HCT116 (cell line): ENCODE measurements around the gene DOCK2. TPM values are rescaled to one million over a fixed set of nuclear protein-coding genes. Genes with fewer than 3 reads are reported as not detected.

Source experiments
- ATAC-seq: fragments of 200-7000 bp; cut with Tn5 transposase; 2 replicates; pipeline ENCODE4 v1.9.1; 2020; ENCODE audit warnings: mild to moderate bottlenecking, moderate library complexity
- BruUV-seq: library from RNA; stranded (reverse); fragments of 400-500 nt; replicated peaks from 2 replicates; lab custom pipeline; 2021; lab: Mats Ljungman, UMichigan
- CTCF ChIA-PET: fragments of 300-600 bp; sonication (Branson Sonifier 250); formaldehyde crosslinking; loops from one replicate; lab custom pipeline; 2021; ENCODE audit warnings: antibody characterized with exemption; lab: Charles Lee
- POLR2A ChIA-PET: fragments of 300-600, 350-600 bp; sonication (Branson Sonifier 250); formaldehyde crosslinking; loops from one replicate; lab custom pipeline; 2021; ENCODE audit warnings: antibody characterized with exemption; lab: Charles Lee
- RAD21 ChIA-PET, 2 experiments: fragments of 300-600 bp; sonication (Branson Sonifier 250); formaldehyde crosslinking; loops; one replicate each; lab custom pipeline; 2023; ENCODE audit warnings: low total read pairs in 2 of 2; ENCODE audit not compliant: uncharacterized antibody in 2 of 2, unreplicated experiment in 2 of 2, low non-redundant PET in 1 of 2; lab: Charles Lee
- DNase-seq: peaks from one replicate; pipeline ENCODE4 v3.0.0-alpha.2; 2010; ENCODE audit warnings: low read depth, low spot score
- H2AFZ ChIP-seq: fragments of 200-600 bp; shearing (Covaris generic), sonication (generic); 2 replicates; pipeline ENCODE4 v1.6.1; 2017; ENCODE audit warnings: low read depth, mixed run types, mixed read lengths, antibody characterized with exemption, low read length; ENCODE audit not compliant: poor library complexity, severe bottlenecking
- H3K27ac ChIP-seq: 2 replicates; pipeline ENCODE4 v1.5.1; 2012; ENCODE audit warnings: low read depth, low read length
- H3K27me3 ChIP-seq: fragments of 200-600 bp; sonication (generic); 2 replicates; pipeline ENCODE4 v1.6.1; 2016; ENCODE audit warnings: mixed run types, low read length, mixed read lengths; ENCODE audit not compliant: insufficient read depth
- H3K36me3 ChIP-seq, 2 experiments: fragments of 200-500 bp in 1 of 2; fragments of 200-600 bp in 1 of 2; sonication (Bioruptor generic) in 1 of 2; sonication (generic) in 1 of 2; 2 replicates each; pipeline versions ENCODE4 v1.5.1 to v1.6.1; 2014 to 2016; ENCODE audit warnings: low read length in 2 of 2, inconsistent platforms in 1 of 2, mixed read lengths in 1 of 2, mixed run types in 1 of 2; ENCODE audit not compliant: insufficient read depth in 2 of 2, control insufficient read depth in 1 of 2
- H3K4me1 ChIP-seq, 2 experiments: fragments of 200-600 bp in 1 of 2; sonication (generic) in 1 of 2; 2 replicates each; pipeline versions ENCODE4 v1.5.1 to v1.6.1; 2012 to 2017; ENCODE audit warnings: low read length in 2 of 2, inconsistent platforms in 1 of 2, mild to moderate bottlenecking in 1 of 2, mixed read lengths in 1 of 2, mixed run types in 1 of 2, moderate library complexity in 1 of 2; ENCODE audit not compliant: insufficient read depth in 2 of 2, control insufficient read depth in 1 of 2
- H3K4me2 ChIP-seq: fragments of 200-600 bp; sonication (generic); 2 replicates; pipeline ENCODE4 v1.6.1; 2017; ENCODE audit warnings: mixed run types, low read length, mixed read lengths
- H3K4me3 ChIP-seq, 2 experiments: fragments of 200-600 bp in 1 of 2; sonication (generic) in 1 of 2; replicated peaks in 1 of 2; 2 replicates each; pipeline ENCODE4 v1.5.1; 2011 to 2016; ENCODE audit warnings: low read length in 2 of 2, control low read depth in 1 of 2, low read depth in 1 of 2, mild to moderate bottlenecking in 1 of 2, mixed read lengths in 1 of 2, mixed run types in 1 of 2
- H3K79me2 ChIP-seq: fragments of 200-600 bp; sonication (generic); 2 replicates; pipeline ENCODE4 v1.6.1; 2017; ENCODE audit warnings: mild to moderate bottlenecking, mixed run types, low read length, moderate library complexity, mixed read lengths; ENCODE audit not compliant: insufficient read depth
- H3K9ac ChIP-seq: fragments of 200-600 bp; sonication (generic); 2 replicates; pipeline ENCODE4 v1.6.1; 2016; ENCODE audit warnings: low read length, mixed read lengths
- H3K9me2 ChIP-seq: fragments of 200-600 bp; sonication (generic), shearing (Covaris generic); 2 replicates; pipeline ENCODE4 v1.6.1; 2017; ENCODE audit warnings: mixed run types, mild to moderate bottlenecking, moderate library complexity; ENCODE audit not compliant: insufficient read depth
- H3K9me3 ChIP-seq, 2 experiments: fragments of 200-500 bp in 1 of 2; fragments of 200-600 bp in 1 of 2; sonication (Bioruptor generic) in 1 of 2; sonication (generic) in 1 of 2; 2 replicates each; pipeline ENCODE4 v1.6.1; 2014 to 2017; ENCODE audit warnings: low read length in 2 of 2, mixed read lengths in 2 of 2, inconsistent platforms in 1 of 2, low read depth in 1 of 2, mild to moderate bottlenecking in 1 of 2, mixed run types in 1 of 2, moderate library complexity in 1 of 2; ENCODE audit not compliant: control insufficient read depth in 1 of 2, insufficient read depth in 1 of 2
- H4K20me1 ChIP-seq: fragments of 200-600 bp; sonication (generic), shearing (Covaris generic); 2 replicates; pipeline ENCODE4 v1.6.1; 2017; ENCODE audit warnings: mixed run types, mild to moderate bottlenecking, moderate library complexity; ENCODE audit not compliant: insufficient read depth
- CBX3 ChIP-seq: IDR thresholded peaks from 2 replicates; pipeline ENCODE4 v1.6.1; 2012; ENCODE audit warnings: low read depth
- CEBPB ChIP-seq: IDR thresholded peaks from 2 replicates; pipeline ENCODE4 v1.6.1; 2012; ENCODE audit warnings: low read depth
- EGR1 ChIP-seq: IDR thresholded peaks from 2 replicates; pipeline ENCODE4 v1.6.1; 2012; ENCODE audit warnings: low read depth
- ELF1 ChIP-seq: IDR thresholded peaks from 2 replicates; pipeline ENCODE4 v1.6.1; 2012; ENCODE audit warnings: low read depth, borderline replicate concordance
- EZH2phosphoT487 ChIP-seq: fragments of 200-600 bp; IDR thresholded peaks from 2 replicates; pipeline ENCODE4 v1.6.1; 2018; ENCODE audit warnings: antibody characterized with exemption, borderline replicate concordance
- JUND ChIP-seq: IDR thresholded peaks from 2 replicates; pipeline ENCODE4 v1.6.1; 2012
- POLR2A ChIP-seq: IDR thresholded peaks from 2 replicates; pipeline ENCODE4 v1.7.0; 2011; ENCODE audit warnings: borderline replicate concordance; ENCODE audit not compliant: insufficient read depth, insufficient read length; ENCODE audit errors: extremely low read depth
- POLR2AphosphoS5 ChIP-seq: IDR thresholded peaks from 2 replicates; pipeline ENCODE4 v1.6.1; 2011; ENCODE audit warnings: mild to moderate bottlenecking, low read depth, low read length, moderate library complexity
- RAD21 ChIP-seq: IDR thresholded peaks from 2 replicates; pipeline ENCODE4 v1.6.1; 2012; ENCODE audit warnings: low read depth, mild to moderate bottlenecking
- SIN3A ChIP-seq: IDR thresholded peaks from 2 replicates; pipeline ENCODE4 v1.6.1; 2012; ENCODE audit warnings: low read depth
- SP1 ChIP-seq: IDR thresholded peaks from 2 replicates; pipeline ENCODE4 v1.6.1; 2012; ENCODE audit warnings: low read depth
- SRF ChIP-seq: IDR thresholded peaks from 2 replicates; pipeline ENCODE4 v1.6.1; 2012; ENCODE audit warnings: low read depth
- TCF7L2 ChIP-seq: IDR thresholded peaks from 2 replicates; pipeline ENCODE4 v1.7.0; 2011; ENCODE audit warnings: borderline replicate concordance, inconsistent platforms; ENCODE audit not compliant: insufficient read depth, insufficient read length; ENCODE audit errors: extremely low read depth
- ZFX ChIP-seq: fragments of 450-650 bp; IDR thresholded peaks from 2 replicates; pipeline ENCODE4 v1.6.1; 2017
- ZNF274 ChIP-seq: fragments of 200-500 bp; sonication (Bioruptor generic); IDR thresholded peaks from 2 replicates; pipeline ENCODE4 v1.6.1; 2014; ENCODE audit warnings: mild to moderate bottlenecking, low read depth, low read length, inconsistent platforms
- intact Hi-C: fragments of 100-400 bp; cut with micrococcal nuclease; formaldehyde crosslinking; loops from 2 replicates; pipeline ENCODE4 v1.10.0; 2022
- total RNA-seq: library from RNA; stranded (reverse); gene quantifications from one replicate; pipeline ENCODE4 v1.2.1, GENCODE V29; 2021; ENCODE audit not compliant: unreplicated experiment
- TF ChIP-seq, protein P1 (sequence below): IDR thresholded peaks from 2 replicates; pipeline ENCODE4 v1.6.1; 2011; ENCODE audit warnings: mild to moderate bottlenecking, low read length, moderate library complexity; ENCODE audit not compliant: insufficient replicate concordance; ENCODE audit errors: extremely low read depth
- TF ChIP-seq, protein P2 (sequence below): IDR thresholded peaks from 2 replicates; pipeline ENCODE4 v1.6.1; 2012; ENCODE audit warnings: low read depth

Gene DOCK2
- total RNA-seq, 1 experiment from 2014 or later: 0.89 TPM

DNA sequence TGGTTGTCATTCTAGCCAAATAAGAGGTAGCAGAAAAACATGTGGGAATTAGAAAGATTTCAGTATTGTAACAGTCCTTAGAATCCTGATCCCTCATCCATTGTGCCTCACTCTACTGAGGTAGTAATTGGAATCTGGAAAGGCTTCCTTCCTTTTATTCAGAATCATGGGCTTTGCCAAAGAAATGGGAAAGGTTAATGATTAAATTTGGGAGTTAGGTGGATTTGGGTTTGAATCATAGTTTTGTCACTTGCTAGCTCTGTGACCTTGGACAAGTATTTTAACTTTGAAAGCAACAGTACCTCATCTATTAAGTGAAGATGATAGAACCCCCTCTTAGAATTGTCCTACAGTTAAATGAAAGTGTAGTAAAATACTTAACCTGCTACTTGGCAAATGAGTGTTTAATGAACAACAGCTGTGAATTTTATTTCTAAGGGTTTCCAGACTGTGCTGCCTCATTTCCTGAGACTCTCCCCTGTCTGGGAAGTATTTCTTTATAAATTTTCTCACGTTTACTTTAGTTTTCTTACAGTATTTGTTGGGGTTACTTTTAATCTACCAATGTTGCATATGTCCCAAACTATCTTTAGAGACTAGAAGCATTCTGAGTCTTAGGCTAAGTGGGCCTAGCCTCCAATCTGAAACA lies 41.8 kb upstream of the DOCK2 start:
- no peak for DNase-seq
- Histone ChIP-seq H3K9me3 (no peaks in the 10 kb centered on the region), H3K27me3 (no peaks in the 10 kb centered on the region), H3K9ac (no peak overlapping the region)
- RAD21 ChIA-PET: no interaction called here
- TF ChIP-seq JUND (no peak), CEBPB (no peak), EZH2phosphoT487 (no peak)
- TF ChIP-seq, all 23 proteins: peak for 0
- Histone ChIP-seq H3K4me2 (no peak overlapping the region), H3K9me2 (no peaks in the 10 kb centered on the region), H3K4me3 (no peak overlapping the region), H4K20me1 (no peaks in the 10 kb centered on the region), H2AFZ (no peak overlapping the region), H3K36me3 (peaks cover 54 to 79% of the 10 kb centered on the region in 2 experiments), H3K27ac (no peak overlapping the region), H3K4me1 (no peaks in the 10 kb centered on the region), H3K79me2 (no peaks in the 10 kb centered on the region)
- CTCF ChIA-PET: no interaction called here
- POLR2A ChIA-PET: interaction anchor here (1.2 kb wide), 1 partner anchor 12 kb away, joined by 4 read pairs; the partner anchor contains the start of gene SPDL1
- intact Hi-C loops: no loop called here
- no TSS peak for BruUV-seq
- no peak for ATAC-seq

DNA sequence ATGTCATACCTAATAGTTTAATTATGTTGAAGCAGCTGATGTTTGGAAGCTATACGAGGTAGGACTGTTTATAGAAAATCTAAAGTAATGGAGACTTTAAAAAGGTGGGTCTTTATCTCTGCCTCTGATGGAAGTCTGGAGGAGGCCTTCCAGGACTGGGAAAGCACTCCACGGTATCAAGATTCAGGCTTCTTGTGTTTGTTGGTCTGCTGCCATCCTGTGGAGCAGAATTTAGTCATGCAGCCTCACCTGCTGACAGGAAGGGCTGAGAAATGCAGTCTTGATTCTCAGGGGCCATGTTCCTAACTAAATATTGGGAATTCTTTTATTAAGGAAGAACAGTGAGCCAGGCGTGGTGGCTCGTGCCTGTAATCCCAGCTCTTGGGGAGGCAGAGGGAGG lies 37.6 kb upstream of the DOCK2 start:
- Histone ChIP-seq H3K9me2 (no peaks in the 10 kb centered on the region), H3K9me3 (no peaks in the 10 kb centered on the region), H3K27me3 (no peaks in the 10 kb centered on the region), H3K4me3 (no peak overlapping the region), H3K9ac (no peak overlapping the region), H3K36me3 (peaks cover 40 to 61% of the 10 kb centered on the region in 2 experiments), H3K27ac (no peak overlapping the region), H3K79me2 (no peaks in the 10 kb centered on the region), H3K4me1 (no peaks in the 10 kb centered on the region), H3K4me2 (no peak overlapping the region), H2AFZ (no peak overlapping the region), H4K20me1 (no peaks in the 10 kb centered on the region)
- CTCF ChIA-PET: no interaction called here
- BruUV-seq: no TSS peak
- intact Hi-C loops: no loop called here
- no peak for DNase-seq
- RAD21 ChIA-PET: no interaction called here
- POLR2A ChIA-PET: no interaction called here
- no peak for ATAC-seq
- no peak for TF ChIP-seq SP1
- TF ChIP-seq EZH2phosphoT487: no peak
- TF ChIP-seq ZNF274: no peak
- no peak for TF ChIP-seq ELF1
- no peak for TF ChIP-seq POLR2A
- TF ChIP-seq, protein P1, sequence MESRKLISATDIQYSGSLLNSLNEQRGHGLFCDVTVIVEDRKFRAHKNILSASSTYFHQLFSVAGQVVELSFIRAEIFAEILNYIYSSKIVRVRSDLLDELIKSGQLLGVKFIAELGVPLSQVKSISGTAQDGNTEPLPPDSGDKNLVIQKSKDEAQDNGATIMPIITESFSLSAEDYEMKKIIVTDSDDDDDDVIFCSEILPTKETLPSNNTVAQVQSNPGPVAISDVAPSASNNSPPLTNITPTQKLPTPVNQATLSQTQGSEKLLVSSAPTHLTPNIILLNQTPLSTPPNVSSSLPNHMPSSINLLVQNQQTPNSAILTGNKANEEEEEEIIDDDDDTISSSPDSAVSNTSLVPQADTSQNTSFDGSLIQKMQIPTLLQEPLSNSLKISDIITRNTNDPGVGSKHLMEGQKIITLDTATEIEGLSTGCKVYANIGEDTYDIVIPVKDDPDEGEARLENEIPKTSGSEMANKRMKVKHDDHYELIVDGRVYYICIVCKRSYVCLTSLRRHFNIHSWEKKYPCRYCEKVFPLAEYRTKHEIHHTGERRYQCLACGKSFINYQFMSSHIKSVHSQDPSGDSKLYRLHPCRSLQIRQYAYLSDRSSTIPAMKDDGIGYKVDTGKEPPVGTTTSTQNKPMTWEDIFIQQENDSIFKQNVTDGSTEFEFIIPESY: no peak
- TF ChIP-seq CBX3: no peak
- TF ChIP-seq ZFX: no peak
- no peak for TF ChIP-seq EGR1
- TF ChIP-seq, protein P2, sequence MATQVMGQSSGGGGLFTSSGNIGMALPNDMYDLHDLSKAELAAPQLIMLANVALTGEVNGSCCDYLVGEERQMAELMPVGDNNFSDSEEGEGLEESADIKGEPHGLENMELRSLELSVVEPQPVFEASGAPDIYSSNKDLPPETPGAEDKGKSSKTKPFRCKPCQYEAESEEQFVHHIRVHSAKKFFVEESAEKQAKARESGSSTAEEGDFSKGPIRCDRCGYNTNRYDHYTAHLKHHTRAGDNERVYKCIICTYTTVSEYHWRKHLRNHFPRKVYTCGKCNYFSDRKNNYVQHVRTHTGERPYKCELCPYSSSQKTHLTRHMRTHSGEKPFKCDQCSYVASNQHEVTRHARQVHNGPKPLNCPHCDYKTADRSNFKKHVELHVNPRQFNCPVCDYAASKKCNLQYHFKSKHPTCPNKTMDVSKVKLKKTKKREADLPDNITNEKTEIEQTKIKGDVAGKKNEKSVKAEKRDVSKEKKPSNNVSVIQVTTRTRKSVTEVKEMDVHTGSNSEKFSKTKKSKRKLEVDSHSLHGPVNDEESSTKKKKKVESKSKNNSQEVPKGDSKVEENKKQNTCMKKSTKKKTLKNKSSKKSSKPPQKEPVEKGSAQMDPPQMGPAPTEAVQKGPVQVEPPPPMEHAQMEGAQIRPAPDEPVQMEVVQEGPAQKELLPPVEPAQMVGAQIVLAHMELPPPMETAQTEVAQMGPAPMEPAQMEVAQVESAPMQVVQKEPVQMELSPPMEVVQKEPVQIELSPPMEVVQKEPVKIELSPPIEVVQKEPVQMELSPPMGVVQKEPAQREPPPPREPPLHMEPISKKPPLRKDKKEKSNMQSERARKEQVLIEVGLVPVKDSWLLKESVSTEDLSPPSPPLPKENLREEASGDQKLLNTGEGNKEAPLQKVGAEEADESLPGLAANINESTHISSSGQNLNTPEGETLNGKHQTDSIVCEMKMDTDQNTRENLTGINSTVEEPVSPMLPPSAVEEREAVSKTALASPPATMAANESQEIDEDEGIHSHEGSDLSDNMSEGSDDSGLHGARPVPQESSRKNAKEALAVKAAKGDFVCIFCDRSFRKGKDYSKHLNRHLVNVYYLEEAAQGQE: no peak
- no peak for TF ChIP-seq POLR2AphosphoS5
- no peak for TF ChIP-seq SIN3A
- TF ChIP-seq SRF: no peak
- TF ChIP-seq JUND: no peak
- no peak for TF ChIP-seq TCF7L2
- no peak for TF ChIP-seq RAD21
